ENCODE results near the gene NFIX. TPM values are rescaled to one million over a fixed set of nuclear protein-coding genes. Genes with fewer than 3 reads are reported as not detected.

Gene NFIX
- total RNA-seq, 2 experiments from 2014 or later: 3.0 to 3.3 TPM

DNA sequence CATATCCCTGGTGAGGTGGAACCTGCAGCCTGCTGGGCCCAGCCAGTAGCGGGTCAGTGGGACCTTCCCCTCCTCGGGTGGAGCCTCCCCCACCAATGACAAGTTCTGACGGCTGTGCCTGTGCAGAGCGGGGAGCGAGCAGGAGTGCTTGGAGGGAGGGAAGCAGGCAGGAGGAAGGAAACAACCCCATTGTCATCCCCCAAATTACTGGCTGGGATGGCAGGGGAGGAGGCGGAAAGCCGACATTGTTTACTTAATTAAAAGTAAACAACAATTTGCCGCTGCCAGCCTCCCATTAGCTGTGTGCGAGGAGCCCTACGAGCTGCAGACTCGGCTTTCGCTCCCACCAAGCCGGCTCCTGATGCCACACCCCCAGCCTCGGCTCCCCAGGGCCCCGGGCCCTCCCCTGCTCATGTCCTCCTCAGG lies 61.9 kb downstream of the NFIX start:
- ChIA-PET POLR2A (no interaction called here), CTCF (no interaction called here)
- Mint-ChIP-seq H3K27me3 (peaks cover 15% of the 10 kb centered on the region), H3K4me3 (no peak overlapping the region), H3K36me3 (ENCODE audit: low read depth) (no peaks in the 10 kb centered on the region), H3K4me1 (ENCODE audit: low read depth) (peaks cover 8% of the 10 kb centered on the region), H3K9me3 (no peaks in the 10 kb centered on the region), H3K27ac (no peak overlapping the region)
- no peaks in the 10 kb centered on the region for H3K36me3 ChIP-seq (ENCODE audit: insufficient read depth, low read length)
- no peaks in the 10 kb centered on the region for H3K9me3 ChIP-seq (ENCODE audit: control insufficient read depth in 1 of 2, insufficient read depth in 1 of 2, low read length in 2 of 2)
- no peak for DNase-seq
- intact Hi-C loops (cut with DNase I, micrococcal nuclease): no loop called here
- peaks cover 16% of the 10 kb centered on the region for H3K4me1 ChIP-seq (ENCODE audit: insufficient read depth, low read length)
- ATAC-seq (ENCODE audit: poor library complexity): no peak
- no peak overlapping the region for H3K4me3 ChIP-seq (ENCODE audit: low read length)
- H3K27ac ChIP-seq (ENCODE audit: low read depth in 1 of 2, low read length in 2 of 2): no peak overlapping the region
- peaks cover 3 to 9% of the 10 kb centered on the region in 2 experiments for H3K27me3 ChIP-seq (ENCODE audit: control insufficient read depth in 1 of 2, insufficient read depth in 2 of 2, low read length in 2 of 2)
- TF ChIP-seq CTCF (IDR thresholded peaks at IDR 0.05): no peak

GRCh38 chr19:13057744-13058143 lies 62.5 kb downstream of the NFIX start:
- CTCF ChIA-PET: interaction anchor here (0.9 kb wide), 1 partner anchor 80 kb away, joined by 5 read pairs; no protein-coding TSS in a partner anchor
- peaks cover 16% of the 10 kb centered on the region for H3K27me3 Mint-ChIP-seq

DNA sequence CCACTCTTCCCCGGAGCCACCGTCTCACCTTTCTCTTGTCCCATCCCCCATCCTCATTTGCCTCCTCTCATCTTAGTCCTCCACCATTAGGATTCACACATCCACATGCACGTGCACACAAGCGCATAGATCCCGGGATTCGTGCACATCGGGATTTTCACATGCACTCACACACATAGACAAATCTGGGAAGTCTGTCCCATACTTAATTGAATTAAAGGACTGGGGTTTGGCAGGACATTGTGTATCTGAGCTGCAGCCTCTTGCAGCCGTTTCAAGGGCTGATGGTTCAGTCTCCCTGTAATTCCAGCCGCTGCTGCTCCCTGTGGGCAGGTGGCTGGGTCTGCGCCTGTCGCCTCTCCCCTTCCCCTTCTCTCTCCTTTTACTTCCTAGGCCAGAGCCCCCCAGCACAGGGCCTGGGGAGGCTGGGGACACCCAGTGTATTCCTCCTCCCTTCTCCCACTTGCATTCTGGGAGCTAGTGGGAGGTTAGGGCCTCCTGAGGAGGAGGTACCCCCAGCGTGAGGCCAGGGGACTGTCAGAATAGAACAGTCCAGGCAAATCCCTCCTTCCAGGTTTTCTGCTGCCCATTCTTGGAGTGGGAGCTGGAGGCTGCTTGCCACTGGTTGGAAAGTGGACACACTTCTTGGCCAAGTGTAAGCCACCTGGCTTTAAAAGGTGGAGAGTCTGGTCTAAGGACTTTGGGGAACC lies 63.8 kb downstream of the NFIX start:
- H3K36me3 Mint-ChIP-seq (ENCODE audit: low read depth): no peaks in the 10 kb centered on the region
- H3K27ac Mint-ChIP-seq: no peak overlapping the region
- H3K4me1 Mint-ChIP-seq (ENCODE audit: low read depth): peaks cover 8% of the 10 kb centered on the region
- TF ChIP-seq CTCF (IDR thresholded peaks at IDR 0.05): no peak
- ATAC-seq (ENCODE audit: poor library complexity) (no peak), DNase-seq (no peak)
- peaks cover 11 to 16% of the 10 kb centered on the region in 2 experiments for H3K27me3 ChIP-seq (ENCODE audit: control insufficient read depth in 1 of 2, insufficient read depth in 2 of 2, low read length in 2 of 2)
- POLR2A ChIA-PET: no interaction called here
- peaks cover 16% of the 10 kb centered on the region for H3K4me1 ChIP-seq (ENCODE audit: insufficient read depth, low read length)
- H3K27me3 Mint-ChIP-seq: peaks cover 22% of the 10 kb centered on the region
- H3K4me3 ChIP-seq (ENCODE audit: low read length): no peak overlapping the region
- no peaks in the 10 kb centered on the region for H3K9me3 ChIP-seq (ENCODE audit: control insufficient read depth in 1 of 2, insufficient read depth in 1 of 2, low read length in 2 of 2)
- H3K9me3 Mint-ChIP-seq: no peaks in the 10 kb centered on the region
- no peak overlapping the region for H3K27ac ChIP-seq (ENCODE audit: low read depth in 1 of 2, low read length in 2 of 2)
- H3K36me3 ChIP-seq (ENCODE audit: insufficient read depth, low read length): no peaks in the 10 kb centered on the region
- H3K4me3 Mint-ChIP-seq: no peak overlapping the region
- CTCF ChIA-PET: interaction anchor here (1.5 kb wide), 1 partner anchor 94 kb away, joined by 5 read pairs; no protein-coding TSS in a partner anchor
- intact Hi-C loops (cut with DNase I, micrococcal nuclease): no loop called here

More at GRCh38 chr19:13057744-13058143, 62.5 kb downstream of the NFIX start:
- ATAC-seq (ENCODE audit: poor library complexity) (no peak), DNase-seq (no peak)
- intact Hi-C loops (cut with DNase I, micrococcal nuclease): no loop called here
- no peak for TF ChIP-seq CTCF (IDR thresholded peaks at IDR 0.05)
- Histone ChIP-seq H3K4me3 (ENCODE audit: low read length) (no peak overlapping the region), H3K4me1 (ENCODE audit: insufficient read depth, low read length) (peaks cover 16% of the 10 kb centered on the region), H3K27ac (ENCODE audit: low read depth in 1 of 2, low read length in 2 of 2) (no peak overlapping the region), H3K9me3 (ENCODE audit: control insufficient read depth in 1 of 2, insufficient read depth in 1 of 2, low read length in 2 of 2) (no peaks in the 10 kb centered on the region), H3K36me3 (ENCODE audit: insufficient read depth, low read length) (no peaks in the 10 kb centered on the region), H3K27me3 (ENCODE audit: control insufficient read depth in 1 of 2, insufficient read depth in 2 of 2, low read length in 2 of 2) (peaks cover 9 to 15% of the 10 kb centered on the region in 2 experiments)
- Mint-ChIP-seq H3K4me3 (no peak overlapping the region), H3K36me3 (ENCODE audit: low read depth) (no peaks in the 10 kb centered on the region), H3K9me3 (no peaks in the 10 kb centered on the region), H3K4me1 (ENCODE audit: low read depth) (peaks cover 8% of the 10 kb centered on the region), H3K27ac (no peak overlapping the region)
- POLR2A ChIA-PET: no interaction called here
